HG03558 (cell line): ENCODE data around the gene SLIT2.

Experiments
- ATAC-seq: cut with Tn5 transposase; IDR thresholded peaks from one replicate; pipeline ENCODE4 v1.9.1; 2021; ENCODE audit warnings: moderate number of reproducible peaks; ENCODE audit not compliant: unreplicated experiment; ENCODE audit errors: extremely low read depth

The SLIT2 gene

GRCh38 chr4:20298455-20298854, 46.8 kb downstream of the SLIT2 start:
- ATAC-seq = no peak

- no peak for ATAC-seq
Observed at GRCh38 chr4:20298986-20299385, 47.3 kb downstream of the SLIT2 start.

- no peak for ATAC-seq
Observed at GRCh38 chr4:20299515-20299914, 47.8 kb downstream of the SLIT2 start.

- ATAC-seq = no peak
Observed at GRCh38 chr4:20301161-20301560, 49.5 kb downstream of the SLIT2 start.
